MM.1S (cell line): Measurements from ENCODE around the gene TTLL5.

ENCODE experiments used
- EZH2 ChIP-seq: fragments of 300-600 bp; sonication (generic); optimal IDR thresholded peaks from 2 replicates; pipeline ENCODE3; 2017; ENCODE audit warnings: low read depth, mild to moderate bottlenecking, antibody characterized with exemption, low read length, mixed read lengths
- EZH2phosphoT487 ChIP-seq: fragments of 300-600 bp; sonication (generic); IDR thresholded peaks from 2 replicates; pipeline ENCODE4 v1.6.1; 2018; ENCODE audit warnings: antibody characterized with exemption, low read length
- TF ChIP-seq, protein P1 (sequence below): fragments of 300-600 bp; sonication (generic); IDR thresholded peaks from 2 replicates; pipeline ENCODE4 v1.5.1; 2016; ENCODE audit warnings: antibody characterized with exemption, low read length, mixed read lengths

DNA sequence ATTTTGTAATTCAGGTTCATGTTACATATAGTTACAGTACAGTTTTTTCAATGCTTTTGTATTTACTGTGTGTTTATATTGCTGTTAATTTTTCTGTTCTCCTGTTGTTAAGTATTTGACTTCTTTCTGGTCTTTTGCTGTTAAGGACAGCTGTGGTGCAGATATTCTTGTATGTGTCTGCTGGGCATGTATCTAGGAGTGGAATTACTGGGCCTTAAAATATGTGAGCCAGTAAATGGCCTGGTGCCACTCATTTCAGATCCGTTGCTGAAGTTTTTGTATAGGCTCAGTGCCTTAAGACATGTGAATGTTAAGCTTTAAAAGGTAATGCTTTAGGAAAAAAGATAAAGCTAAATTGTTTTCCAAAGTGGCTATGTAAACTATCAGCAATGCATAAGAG is 87.3 kb downstream of the TTLL5 start:
- TF ChIP-seq, protein P1, sequence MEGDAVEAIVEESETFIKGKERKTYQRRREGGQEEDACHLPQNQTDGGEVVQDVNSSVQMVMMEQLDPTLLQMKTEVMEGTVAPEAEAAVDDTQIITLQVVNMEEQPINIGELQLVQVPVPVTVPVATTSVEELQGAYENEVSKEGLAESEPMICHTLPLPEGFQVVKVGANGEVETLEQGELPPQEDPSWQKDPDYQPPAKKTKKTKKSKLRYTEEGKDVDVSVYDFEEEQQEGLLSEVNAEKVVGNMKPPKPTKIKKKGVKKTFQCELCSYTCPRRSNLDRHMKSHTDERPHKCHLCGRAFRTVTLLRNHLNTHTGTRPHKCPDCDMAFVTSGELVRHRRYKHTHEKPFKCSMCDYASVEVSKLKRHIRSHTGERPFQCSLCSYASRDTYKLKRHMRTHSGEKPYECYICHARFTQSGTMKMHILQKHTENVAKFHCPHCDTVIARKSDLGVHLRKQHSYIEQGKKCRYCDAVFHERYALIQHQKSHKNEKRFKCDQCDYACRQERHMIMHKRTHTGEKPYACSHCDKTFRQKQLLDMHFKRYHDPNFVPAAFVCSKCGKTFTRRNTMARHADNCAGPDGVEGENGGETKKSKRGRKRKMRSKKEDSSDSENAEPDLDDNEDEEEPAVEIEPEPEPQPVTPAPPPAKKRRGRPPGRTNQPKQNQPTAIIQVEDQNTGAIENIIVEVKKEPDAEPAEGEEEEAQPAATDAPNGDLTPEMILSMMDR: no peak
- TF ChIP-seq EZH2: no peak
- no peak for TF ChIP-seq EZH2phosphoT487
